SJSA1 (cell line): Measurements from ENCODE around the gene RNF130. TPM values are rescaled to one million over a fixed set of nuclear protein-coding genes. Genes with fewer than 3 reads are reported as not detected.
A peak's percentile ranks its signal among the peaks of the same experiment; 100 is the strongest.

Experiments used
- DNase-seq, 2 experiments: peaks; one replicate each; pipeline ENCODE4 v3.0.0-alpha.2; 2015 to 2020; ENCODE audit warnings: low spot score in 2 of 2, low read depth in 1 of 2
- H3K27ac ChIP-seq: fragments of 250-450 bp; sonication (Bioruptor Pico); 2 replicates; pipeline ENCODE4 v1.5.1; 2020; ENCODE audit warnings: mild to moderate bottlenecking, moderate library complexity
- H3K27me3 ChIP-seq: fragments of 250-450 bp; sonication (Bioruptor Pico); replicated peaks from 2 replicates; pipeline ENCODE4 v1.5.1; 2020; ENCODE audit warnings: mild to moderate bottlenecking, moderate library complexity
- H3K36me3 ChIP-seq: fragments of 250-450 bp; sonication (Bioruptor Pico); 2 replicates; pipeline ENCODE4 v1.5.1; 2020; ENCODE audit warnings: mild to moderate bottlenecking
- H3K4me1 ChIP-seq: fragments of 250-450 bp; sonication (Bioruptor Pico); replicated peaks from 2 replicates; pipeline ENCODE4 v1.6.1; 2021; ENCODE audit warnings: mild to moderate bottlenecking
- H3K4me3 ChIP-seq: fragments of 250-450 bp; sonication (Bioruptor Pico); 2 replicates; pipeline ENCODE4 v1.5.1; 2020; ENCODE audit warnings: mild to moderate bottlenecking
- H3K9me3 ChIP-seq: fragments of 250-450 bp; sonication (Bioruptor Pico); replicated peaks from 2 replicates; pipeline ENCODE4 v1.5.1; 2020; ENCODE audit warnings: mild to moderate bottlenecking
- total RNA-seq: library from RNA; depleted of rRNA; stranded (reverse); fragments of >200 nt; shearing (Covaris generic); gene quantifications from 2 replicates; pipeline ENCODE4 v1.2.3, GENCODE V29; 2014

The RNF130 gene
- total RNA-seq, 1 experiment from 2014 or later = 0.61 TPM

GRCh38 chr5:179919487-179920060 is 152.0 kb downstream of the RNF130 start:
- Histone ChIP-seq H3K4me3 (no peak overlapping the region), H3K4me1 (no peaks in the 10 kb centered on the region), H3K9me3 (no peaks in the 10 kb centered on the region), H3K27ac (no peak overlapping the region), H3K27me3 (peaks cover 16% of the 10 kb centered on the region), H3K36me3 (no peaks in the 10 kb centered on the region)
- no peak for DNase-seq

DNA sequence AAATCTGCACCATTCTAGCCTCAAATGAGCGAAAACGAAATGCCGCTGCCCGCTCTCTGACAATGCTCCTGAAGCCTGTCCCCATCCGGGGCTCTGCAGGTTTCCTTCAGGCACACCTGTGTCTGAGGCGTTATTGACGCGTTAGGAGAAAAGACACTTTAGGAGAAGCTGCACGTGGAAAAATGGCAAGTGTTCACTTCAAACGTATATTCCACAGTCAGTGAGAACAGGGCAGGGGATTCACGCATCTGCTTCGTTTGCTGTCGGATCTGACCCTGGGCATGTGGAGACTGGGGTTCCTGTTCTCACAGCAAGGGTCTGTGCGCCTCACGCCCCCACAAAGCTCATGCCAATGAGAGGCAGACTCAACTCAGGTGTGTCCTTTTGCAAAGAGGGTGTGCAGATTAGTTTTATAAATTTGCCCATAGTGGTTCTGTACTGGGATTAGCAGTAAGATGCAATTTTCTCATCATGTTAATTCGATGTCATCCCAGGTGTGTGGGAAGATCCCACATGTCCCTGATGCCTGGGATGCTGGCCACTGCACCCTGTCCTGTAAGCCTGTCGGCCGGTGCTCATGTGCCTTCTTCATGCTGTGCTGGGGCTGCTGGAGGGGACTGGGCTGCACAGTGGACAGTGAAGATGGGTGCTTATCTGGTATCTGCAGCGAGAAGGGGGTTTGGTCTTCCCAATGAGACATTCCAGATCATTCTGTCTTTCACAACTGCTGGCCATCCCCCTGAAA is 152.6 kb downstream of the RNF130 start:
- Histone ChIP-seq H3K4me3 (no peak overlapping the region), H3K36me3 (no peaks in the 10 kb centered on the region), H3K27ac (no peak overlapping the region), H3K27me3 (peaks cover 16% of the 10 kb centered on the region), H3K9me3 (no peaks in the 10 kb centered on the region), H3K4me1 (0 out of 2 replicates have a peak, but pooled peaks cover 5% of the 10 kb centered on the region)
- no peak for DNase-seq

DNA sequence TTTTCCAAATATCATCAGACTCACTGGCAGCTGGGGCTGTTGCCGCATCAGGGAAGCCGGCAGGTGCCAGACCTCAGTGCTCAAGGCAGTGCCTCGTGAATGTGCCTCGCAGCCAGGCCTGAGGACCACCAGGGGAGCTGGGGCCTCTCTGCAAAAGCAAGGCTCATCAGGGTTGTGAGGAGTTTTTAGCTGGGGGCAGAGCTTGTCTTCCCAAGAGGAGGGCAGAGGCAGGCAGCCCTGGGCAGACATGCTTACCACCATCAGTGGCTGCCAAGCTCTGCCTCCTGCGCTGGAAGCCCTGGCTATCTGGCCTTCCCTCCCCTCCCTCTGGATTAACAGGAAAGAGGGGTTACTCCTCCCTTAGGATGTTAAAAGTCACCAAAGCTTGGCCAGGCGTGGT is 155.0 kb downstream of the RNF130 start:
- H3K27me3 ChIP-seq = peaks cover 6% of the 10 kb centered on the region; the same call in 1 of the 2 replicates
- 0 out of 2 replicates have a peak, but pooled peaks cover 6% of the 10 kb centered on the region for H3K4me1 ChIP-seq
- no peak overlapping the region for H3K4me3 ChIP-seq
- H3K36me3 ChIP-seq = no peaks in the 10 kb centered on the region
- H3K27ac ChIP-seq = no peak overlapping the region
- no peaks in the 10 kb centered on the region for H3K9me3 ChIP-seq
- DNase-seq = no peak

DNA sequence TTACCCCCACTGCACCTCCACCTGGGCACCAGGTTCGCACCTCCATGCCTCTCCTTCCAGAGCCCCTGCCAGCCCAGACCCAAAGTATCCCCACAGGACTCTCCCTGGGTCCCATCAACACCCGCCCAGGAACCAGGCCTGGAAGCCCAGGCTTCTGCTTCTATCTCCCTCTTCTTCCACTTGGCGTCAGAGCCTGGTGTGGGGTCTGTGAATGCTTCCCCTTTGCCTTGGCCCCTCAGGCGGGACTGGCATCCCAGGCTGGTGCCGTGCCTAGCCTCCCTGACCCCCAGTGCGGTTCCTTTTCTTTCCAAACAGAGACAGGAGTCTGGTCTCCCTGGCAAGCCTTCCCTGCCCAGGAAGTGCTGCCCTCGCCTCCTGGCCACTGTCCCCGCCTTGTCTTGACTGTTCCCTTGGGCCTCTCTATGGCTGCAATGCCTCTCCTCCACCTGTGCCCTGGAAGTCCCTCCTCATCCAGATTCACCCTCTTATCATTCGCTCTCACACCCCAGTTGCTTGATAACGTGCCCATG is 156.1 kb downstream of the RNF130 start:
- Histone ChIP-seq H3K4me3 (no peak overlapping the region), H3K9me3 (no peaks in the 10 kb centered on the region), H3K27me3 (no peaks in the 10 kb centered on the region; the same call in 1 of the 2 replicates), H3K36me3 (no peaks in the 10 kb centered on the region), H3K27ac (no peak overlapping the region), H3K4me1 (0 out of 2 replicates have a peak, but pooled peaks cover 6% of the 10 kb centered on the region)
- no peak for DNase-seq

DNA sequence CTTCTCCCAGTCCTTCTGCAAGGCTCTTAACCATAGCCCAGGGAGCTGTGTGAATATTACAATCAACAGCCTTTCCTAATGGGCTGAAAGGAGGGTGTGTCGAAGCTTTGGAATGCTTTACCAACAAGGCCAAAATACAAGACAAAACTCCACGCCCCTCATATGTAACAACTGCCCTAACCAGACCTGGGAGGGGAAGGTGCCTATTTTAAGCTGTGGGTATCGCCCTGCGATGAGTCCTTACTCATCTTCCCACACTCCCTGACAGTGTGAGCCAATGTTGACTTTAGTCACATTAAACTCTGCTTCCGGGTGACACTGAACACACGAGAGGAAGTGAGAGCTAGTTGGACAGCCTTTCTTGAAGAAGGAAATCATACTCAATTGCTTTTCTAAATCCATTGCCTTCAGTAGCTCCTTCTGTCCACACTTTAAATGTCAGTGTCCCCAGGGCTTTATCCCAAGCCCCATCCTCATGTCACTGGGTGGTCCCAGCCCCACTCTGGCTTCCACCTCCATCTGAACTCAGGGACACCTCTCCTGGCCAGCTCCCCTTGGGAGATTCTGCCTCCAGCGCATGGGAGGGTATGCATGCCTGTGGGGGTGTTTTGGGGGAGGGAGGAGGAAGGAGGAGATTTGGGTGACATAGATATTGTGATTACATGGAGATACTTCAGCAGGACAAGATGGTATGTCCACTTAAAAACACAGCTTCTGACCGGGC is 157.4 kb downstream of the RNF130 start:
- Histone ChIP-seq H3K4me3 (no peak overlapping the region), H3K27me3 (no peaks in the 10 kb centered on the region; the same call in 1 of the 2 replicates), H3K36me3 (no peaks in the 10 kb centered on the region), H3K4me1 (0 out of 2 replicates have a peak, but pooled peaks cover 6% of the 10 kb centered on the region), H3K27ac (no peak overlapping the region), H3K9me3 (no peaks in the 10 kb centered on the region)
- DNase-seq = no peak

- Histone ChIP-seq H3K4me3 (no peak overlapping the region), H3K9me3 (0 out of 2 replicates have a peak, but pooled peaks cover 2% of the 10 kb centered on the region), H3K36me3 (no peaks in the 10 kb centered on the region), H3K4me1 (0 out of 2 replicates have a peak, but pooled peaks cover 6% of the 10 kb centered on the region), H3K27me3 (no peaks in the 10 kb centered on the region; the same call in 1 of the 2 replicates), H3K27ac (no peak overlapping the region)
- no peak for DNase-seq
Observed at GRCh38 chr5:179913461-179913860, 158.1 kb downstream of the RNF130 start.

DNA sequence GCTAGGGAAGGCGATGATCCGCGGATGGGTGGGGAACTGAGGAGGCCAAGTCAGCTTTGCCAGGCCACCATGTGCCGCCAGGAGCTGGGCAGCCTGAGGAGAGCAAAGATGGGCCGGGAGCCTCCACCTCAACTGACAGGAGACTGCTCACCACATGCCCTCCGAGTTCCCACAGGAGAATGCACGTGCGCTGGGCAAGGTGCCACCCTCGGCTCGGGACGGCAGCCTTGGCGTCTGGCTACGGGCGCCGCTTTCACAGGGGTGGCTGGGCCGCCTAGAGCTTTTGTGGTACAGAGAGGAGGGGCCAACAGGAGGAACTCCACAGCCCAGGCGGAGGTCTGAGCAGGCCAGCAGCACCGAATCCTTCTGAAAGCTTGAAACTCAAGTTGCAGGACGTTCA is 158.6 kb downstream of the RNF130 start:
- 0 out of 2 replicates have a peak, but pooled peaks cover 3% of the 10 kb centered on the region for H3K9me3 ChIP-seq
- no peak overlapping the region for H3K4me3 ChIP-seq
- H3K27me3 ChIP-seq = no peaks in the 10 kb centered on the region; the same call in 1 of the 2 replicates
- H3K36me3 ChIP-seq = no peaks in the 10 kb centered on the region
- H3K27ac ChIP-seq = no peak overlapping the region
- DNase-seq = no peak
- H3K4me1 ChIP-seq = peaks cover 11% of the 10 kb centered on the region; the same call in 1 of the 2 replicates

DNA sequence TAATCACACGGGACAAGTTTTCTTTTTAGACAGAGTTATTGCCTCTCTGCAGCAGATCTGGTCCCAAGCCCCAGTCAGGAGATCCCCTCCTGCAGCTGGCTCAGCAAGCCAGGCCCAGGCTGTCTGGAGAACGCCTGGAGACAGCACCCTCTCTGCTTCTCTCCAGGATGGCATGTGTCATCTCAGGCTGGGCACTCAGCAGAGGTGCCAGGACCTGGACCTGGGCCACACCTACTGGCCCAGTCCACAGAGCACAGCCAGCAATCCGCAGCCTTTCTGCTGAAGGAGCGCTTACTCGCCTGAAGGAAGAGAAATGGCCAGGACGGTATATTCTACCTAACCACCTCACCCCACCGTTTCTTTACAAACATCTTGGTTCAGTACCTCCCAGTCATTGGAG is 159.2 kb downstream of the RNF130 start:
- H3K27me3 ChIP-seq = no peaks in the 10 kb centered on the region
- H3K4me1 ChIP-seq = peaks cover 13% of the 10 kb centered on the region; the same call in 1 of the 2 replicates
- H3K9me3 ChIP-seq = 0 out of 2 replicates have a peak, but pooled peaks cover 3% of the 10 kb centered on the region
- H3K36me3 ChIP-seq = no peaks in the 10 kb centered on the region
- H3K27ac ChIP-seq = no peak overlapping the region
- no peak for DNase-seq
- H3K4me3 ChIP-seq = no peak overlapping the region

GRCh38 chr5:179909224-179909623 is 162.3 kb downstream of the RNF130 start:
- no peak for DNase-seq
- Histone ChIP-seq H3K27ac (no peak overlapping the region), H3K36me3 (peaks cover 31% of the 10 kb centered on the region), H3K27me3 (no peaks in the 10 kb centered on the region), H3K4me3 (no peak overlapping the region), H3K9me3 (0 out of 2 replicates have a peak, but pooled peaks cover 3% of the 10 kb centered on the region), H3K4me1 (peaks cover 20% of the 10 kb centered on the region)

DNA sequence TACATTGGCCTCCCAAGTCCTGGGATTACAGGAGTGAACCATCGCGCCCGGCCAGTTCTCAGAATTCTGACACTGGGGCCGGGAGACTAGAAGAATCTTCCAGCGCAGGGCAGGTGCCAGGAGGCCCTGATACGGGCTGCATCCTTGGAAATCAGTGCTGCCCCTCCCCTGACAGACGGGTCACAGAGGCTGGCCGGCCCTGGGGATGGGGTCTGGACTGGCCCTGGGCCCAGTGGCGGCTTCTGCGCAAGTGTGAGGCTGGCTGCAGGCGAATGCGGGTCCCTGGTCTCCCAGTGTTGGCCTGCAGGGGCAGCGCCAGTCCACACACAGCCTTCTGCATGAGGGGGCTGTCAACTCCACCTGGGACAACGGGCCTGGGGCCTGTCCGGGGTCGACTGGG is 163.0 kb downstream of the RNF130 start:
- Histone ChIP-seq H3K4me1 (peaks cover 16% of the 10 kb centered on the region), H3K27ac (no peak overlapping the region), H3K9me3 (0 out of 2 replicates have a peak, but pooled peaks cover 3% of the 10 kb centered on the region), H3K4me3 (no peak overlapping the region), H3K27me3 (no peaks in the 10 kb centered on the region), H3K36me3 (peaks cover 36% of the 10 kb centered on the region)
- no peak for DNase-seq

- 0 out of 2 replicates have a peak, but pooled peaks cover 3% of the 10 kb centered on the region for H3K9me3 ChIP-seq
- peaks cover 16% of the 10 kb centered on the region for H3K4me1 ChIP-seq
- H3K27ac ChIP-seq = peak within 1 kb of the TSS; percentile 55; the same call in 1 of the 2 replicates
- peak within 1 kb of the TSS; percentile 88 for H3K4me3 ChIP-seq
- peak in 1 of 2 experiments; percentile 82 for DNase-seq
- no peaks in the 10 kb centered on the region for H3K27me3 ChIP-seq
- peaks cover 44% of the 10 kb centered on the region for H3K36me3 ChIP-seq
Observed at GRCh38 chr5:179907556-179908324, 163.8 kb downstream of the RNF130 start, which contains the start of gene TBC1D9B. TSS of gene TBC1D9B (minus strand) at chr5:179907897. CDS start at chr5:179907821, 76 bp downstream.

- peaks cover 16% of the 10 kb centered on the region for H3K4me1 ChIP-seq
- no peak overlapping the region for H3K27ac ChIP-seq
- H3K4me3 ChIP-seq = peak overlapping the region; percentile 88
- no peaks in the 10 kb centered on the region for H3K27me3 ChIP-seq
- peaks cover 51% of the 10 kb centered on the region for H3K36me3 ChIP-seq
- 0 out of 2 replicates have a peak, but pooled peaks cover 3% of the 10 kb centered on the region for H3K9me3 ChIP-seq
- DNase-seq = peak in 1 of 2 experiments; percentile 39
Observed at GRCh38 chr5:179906795-179907555, 164.6 kb downstream of the RNF130 start.
